ENCODE data around the gene AP4E1.
A peak's percentile ranks its signal among the peaks of the same experiment; 100 is the strongest.
"Not testable (repeated sequence)": the region's sequence is repeated elsewhere in the genome, so short reads cannot be mapped to it uniquely, and the experiment has no call there.

The AP4E1 gene

GRCh38 chr15:50890751-50891150 lies 17.7 kb upstream of the AP4E1 start:
- no peak for DNase-seq (ENCODE audit: low spot score)
- TF ChIP-seq CTCF (IDR thresholded peaks at IDR 0.05; ENCODE audit: extremely low read depth, missing control alignments): no peak

GRCh38 chr15:50891159-50891558 lies 17.3 kb upstream of the AP4E1 start:
- DNase-seq (ENCODE audit: low spot score): no peak
- no peak for TF ChIP-seq CTCF (IDR thresholded peaks at IDR 0.05; ENCODE audit: extremely low read depth, missing control alignments)

- no peak for DNase-seq (ENCODE audit: low spot score)
- no peak for TF ChIP-seq CTCF (IDR thresholded peaks at IDR 0.05; ENCODE audit: extremely low read depth, missing control alignments)
Measured at GRCh38 chr15:50893976-50894375, 14.5 kb upstream of the AP4E1 start.

- DNase-seq (ENCODE audit: low spot score): not testable (repeated sequence)
Measured at GRCh38 chr15:50901390-50901789, 7.1 kb upstream of the AP4E1 start.

GRCh38 chr15:50904211-50904610 lies 4.3 kb upstream of the AP4E1 start:
- no peak for DNase-seq (ENCODE audit: low spot score)
- TF ChIP-seq CTCF (IDR thresholded peaks at IDR 0.05; ENCODE audit: extremely low read depth, missing control alignments): no peak

- TF ChIP-seq CTCF (IDR thresholded peaks at IDR 0.05; ENCODE audit: extremely low read depth, missing control alignments): no peak
- DNase-seq (ENCODE audit: low spot score): no peak
Measured at GRCh38 chr15:50905055-50905454, 3.4 kb upstream of the AP4E1 start.

- peak; percentile 82 for DNase-seq (ENCODE audit: low spot score)
- TF ChIP-seq CTCF (IDR thresholded peaks at IDR 0.05; ENCODE audit: extremely low read depth, missing control alignments): no peak
Measured at GRCh38 chr15:50906954-50907600, 1.4 kb upstream of the AP4E1 start.

GRCh38 chr15:50907601-50908208 lies 778 bp upstream of the AP4E1 start:
- peak; percentile 38 for DNase-seq (ENCODE audit: low spot score)
- TF ChIP-seq CTCF (IDR thresholded peaks at IDR 0.05; ENCODE audit: extremely low read depth, missing control alignments): no peak

Data from GM20000 (cell line).